Stimulated activated CD8-positive, alpha-beta memory T cell treated with anti-CD3 and anti-CD28 coated beads, Interleukin-15, amount 100 ng/mL, for 4 hours (primary cell): ENCODE results near the gene STIP1.
"Not testable (repeated sequence)": the region's sequence is repeated elsewhere in the genome, so short reads cannot be mapped to it uniquely, and the experiment has no call there.

Experiments used
- DNase-seq, 2 donors: peaks; one replicate each; pipeline ENCODE4 v3.0.0-alpha.2; 2020; ENCODE audit warnings: low read depth in 2 of 2

The STIP1 gene

GRCh38 chr11:64235437-64236161 is 49.6 kb downstream of the STIP1 start:
- DNase-seq = no peak

- DNase-seq = no peak
Measured at GRCh38 chr11:64237484-64237951, 51.5 kb downstream of the STIP1 start.

GRCh38 chr11:64238076-64238475 is 52.1 kb downstream of the STIP1 start:
- no peak for DNase-seq

GRCh38 chr11:64238999-64239398 is 53.0 kb downstream of the STIP1 start:
- DNase-seq = no peak

- DNase-seq = no peak
Measured at GRCh38 chr11:64239662-64240434, 53.9 kb downstream of the STIP1 start.

GRCh38 chr11:64240435-64241240 is 54.7 kb downstream of the STIP1 start, which contains the start of gene FKBP2:
TSS of gene FKBP2 (plus strand) at chr11:64241095. CDS start at chr11:64242388, 1,293 bp downstream.
- peak; percentile 96 to 98 for DNase-seq

GRCh38 chr11:64241241-64241490 is 55.2 kb downstream of the STIP1 start:
- peak in 1 of 2 donors; percentile 99 for DNase-seq

- peak in 1 of 2 donors; percentile 99 for DNase-seq
Measured at GRCh38 chr11:64241491-64242374, 55.8 kb downstream of the STIP1 start.

- DNase-seq = no peak
Measured at GRCh38 chr11:64243236-64243854, 57.4 kb downstream of the STIP1 start.

GRCh38 chr11:64244107-64244506 is 58.1 kb downstream of the STIP1 start:
- DNase-seq = no peak

GRCh38 chr11:64244966-64245365 is 59.0 kb downstream of the STIP1 start:
- DNase-seq = no peak

- peak in 1 of 2 donors; percentile 31 for DNase-seq
Measured at GRCh38 chr11:64245401-64245796, 59.4 kb downstream of the STIP1 start.

GRCh38 chr11:64245797-64246620 is 60.0 kb downstream of the STIP1 start:
- DNase-seq = peak; percentile 73 to 78

- not testable (repeated sequence) for DNase-seq
Measured at GRCh38 chr11:64246621-64246870, 60.6 kb downstream of the STIP1 start.

- peak; percentile 59 to 65 for DNase-seq
Measured at GRCh38 chr11:64246871-64247728, 61.1 kb downstream of the STIP1 start, which contains the start of gene PPP1R14B. TSS of gene PPP1R14B (minus strand) at chr11:64246943. CDS start at chr11:64246673, 270 bp downstream.

GRCh38 chr11:64247729-64248531 is 62.0 kb downstream of the STIP1 start:
- DNase-seq = no peak

- DNase-seq = no peak
Measured at GRCh38 chr11:64248578-64248977, 62.6 kb downstream of the STIP1 start.

- DNase-seq = no peak
Measured at GRCh38 chr11:64249038-64249437, 63.1 kb downstream of the STIP1 start.
